OCI-LY7 (cell line): ENCODE results near the gene PTCH2. TPM values are rescaled to one million over a fixed set of nuclear protein-coding genes. Genes with fewer than 3 reads are reported as not detected.

Experiments
- BruUV-seq: library from RNA; stranded (reverse); fragments of 400-500 nt; replicated peaks from 2 replicates; lab custom pipeline; 2021; lab: Mats Ljungman, UMichigan
- CTCF ChIA-PET: fragments of 300-600 bp; sonication (Branson Sonifier 250); formaldehyde crosslinking; loops from one replicate; lab custom pipeline; 2022; ENCODE audit warnings: antibody characterized with exemption; ENCODE audit not compliant: unreplicated experiment; lab: Charles Lee
- POLR2A ChIA-PET: fragments of 300-600 bp; sonication (Branson Sonifier 250); formaldehyde crosslinking; loops from one replicate; lab custom pipeline; 2022; ENCODE audit warnings: antibody characterized with exemption; lab: Charles Lee
- DNase-seq: peaks from one replicate; pipeline ENCODE4 v3.0.0-alpha.2; 2015; ENCODE audit warnings: low spot score
- H2AFZ ChIP-seq: fragments of 200-600 bp; sonication (generic), shearing (Covaris generic); 2 replicates; pipeline ENCODE4 v1.6.1; 2014; ENCODE audit warnings: mild to moderate bottlenecking, antibody characterized with exemption, low read length, moderate library complexity
- H3K27ac ChIP-seq: fragments of 200-600 bp; sonication (generic); 2 replicates; pipeline ENCODE4 v1.5.1; 2014; ENCODE audit warnings: mixed run types, low read depth, mild to moderate bottlenecking, moderate library complexity, low read length, inconsistent platforms; ENCODE audit not compliant: poor library complexity, severe bottlenecking
- H3K36me3 ChIP-seq: fragments of 200-600 bp; sonication (generic); 2 replicates; pipeline ENCODE4 v1.6.1; 2014; ENCODE audit warnings: mild to moderate bottlenecking, antibody characterized with exemption, low read length, moderate library complexity, mixed read lengths; ENCODE audit not compliant: insufficient read depth
- H3K4me1 ChIP-seq: fragments of 200-600 bp; sonication (generic); 2 replicates; pipeline ENCODE4 v1.5.1; 2014; ENCODE audit warnings: mild to moderate bottlenecking, low read length; ENCODE audit not compliant: insufficient read depth, poor library complexity, severe bottlenecking
- H3K4me2 ChIP-seq: fragments of 200-600 bp; sonication (generic); 2 replicates; pipeline ENCODE4 v1.6.1; 2014; ENCODE audit warnings: mild to moderate bottlenecking, low read length
- H3K4me3 ChIP-seq: fragments of 200-600 bp; sonication (generic); 2 replicates; pipeline ENCODE4 v1.5.1; 2014; ENCODE audit warnings: mild to moderate bottlenecking, low read depth, low read length; ENCODE audit not compliant: poor library complexity, severe bottlenecking
- H3K79me2 ChIP-seq: fragments of 200-600 bp; sonication (generic); 2 replicates; pipeline ENCODE4 v1.6.1; 2016; ENCODE audit warnings: low read depth, mild to moderate bottlenecking, low read length, moderate library complexity, mixed read lengths; ENCODE audit not compliant: insufficient read depth
- H3K9me2 ChIP-seq: fragments of 200-600 bp; sonication (generic); 2 replicates; pipeline ENCODE4 v1.6.1; 2016; ENCODE audit warnings: mild to moderate bottlenecking, low read length, mixed read lengths; ENCODE audit not compliant: insufficient read depth
- H3K9me3 ChIP-seq: fragments of 200-600 bp; sonication (generic); 2 replicates; pipeline ENCODE4 v1.6.1; 2014; ENCODE audit warnings: mild to moderate bottlenecking, mixed run types, low read length, mixed read lengths
- H4K20me1 ChIP-seq: fragments of 200-600 bp; sonication (generic); 2 replicates; pipeline ENCODE4 v1.6.1; 2014; ENCODE audit warnings: mild to moderate bottlenecking, antibody characterized with exemption, low read length, moderate library complexity, mixed read lengths; ENCODE audit not compliant: insufficient read depth
- CTCF ChIP-seq: fragments of 200-600 bp; sonication (generic); conservative IDR thresholded peaks from 2 replicates; pipeline ENCODE4 v1.5.1; 2014; ENCODE audit warnings: mild to moderate bottlenecking, antibody characterized with exemption, low read length, moderate library complexity, mixed read lengths
- EZH2phosphoT487 ChIP-seq: fragments of 200-600 bp; sonication (generic); IDR thresholded peaks from 2 replicates; pipeline ENCODE4 v1.6.1; 2018; ENCODE audit warnings: low read depth, borderline replicate concordance, mild to moderate bottlenecking, mixed run types, antibody characterized with exemption, low read length, moderate library complexity, mixed read lengths
- intact Hi-C: fragments of 100-400 bp; cut with micrococcal nuclease; formaldehyde crosslinking; loops from one replicate; pipeline ENCODE4 v1.10.0; 2022; ENCODE audit not compliant: unreplicated experiment
- total RNA-seq, 2 experiments: library from RNA; depleted of rRNA in 1 of 2; stranded (reverse); fragments of >200 nt in 1 of 2; shearing (Covaris generic) in 1 of 2; gene quantifications; 2 replicates each; pipeline ENCODE4 v1.2.3, GENCODE V29; 2014 to 2022

The PTCH2 gene
- total RNA-seq, 2 experiments from 2014 or later = 0.60 to 1.0 TPM

DNA sequence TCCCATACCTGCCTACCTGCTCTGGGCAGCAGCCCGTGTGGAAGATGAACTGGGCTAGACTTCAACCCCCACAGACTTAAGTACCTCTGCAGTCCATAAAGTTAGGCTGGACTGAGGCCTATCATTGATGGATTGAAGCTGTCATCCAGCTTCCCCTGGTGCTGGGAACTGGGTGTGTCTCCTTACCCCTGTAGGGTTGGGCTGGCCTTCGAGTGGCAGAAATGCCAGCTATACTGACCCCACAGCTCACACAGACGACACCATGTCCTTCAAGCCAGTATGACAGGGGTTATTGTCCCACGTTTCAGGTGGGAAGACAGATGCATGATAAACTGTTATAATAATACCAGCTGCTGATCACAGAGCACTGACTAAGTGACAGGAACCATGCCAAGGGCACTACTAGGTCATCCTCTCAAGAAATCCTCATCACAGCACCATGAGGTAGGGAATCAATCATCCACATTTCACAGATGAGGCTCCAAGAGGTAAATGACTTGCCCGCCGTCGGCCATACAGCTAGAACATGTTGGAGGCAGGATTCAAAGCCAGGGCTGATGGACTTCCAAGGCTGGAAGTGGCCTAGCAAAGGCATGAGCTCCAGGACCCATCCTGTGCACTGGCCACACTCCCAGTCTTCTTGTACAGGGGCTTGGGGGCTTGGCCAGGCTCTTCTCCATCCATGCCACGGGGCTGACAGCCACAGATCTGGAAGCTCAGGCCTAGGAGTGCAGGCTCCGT is 54.8 kb downstream of the PTCH2 start, which contains the start of gene BEST4:
BEST4 (minus strand) TSS at position 51 of the 741 bp plus-strand sequence. CDS start 465 bp downstream, outside the sequence.
- no peak for DNase-seq
- peaks cover 31% of the 10 kb centered on the region for H3K4me1 ChIP-seq
- no peaks in the 10 kb centered on the region for H3K9me2 ChIP-seq
- TF ChIP-seq EZH2phosphoT487 (no peak), CTCF (no peak)
- no peak within 1 kb of the TSS for H3K4me3 ChIP-seq
- H3K9me3 ChIP-seq = no peaks in the 10 kb centered on the region
- no TSS peak for BruUV-seq
- H3K4me2 ChIP-seq = no peak within 1 kb of the TSS
- H3K27ac ChIP-seq = no peak within 1 kb of the TSS
- POLR2A ChIA-PET = interaction anchor here (0.6 to 1.8 kb wide), 4 partner anchors 13 to 1746 kb away, joined by 3 to 5 read pairs (median 3); partner anchors contain the start of gene RPS8
- H2AFZ ChIP-seq = no peak within 1 kb of the TSS
- no peaks in the 10 kb centered on the region for H4K20me1 ChIP-seq
- no peaks in the 10 kb centered on the region for H3K79me2 ChIP-seq
- intact Hi-C loops = no loop called here
- CTCF ChIA-PET = interaction anchor here (1.1 kb wide), 1 partner anchor 13 kb away, joined by 3 read pairs; the partner anchor contains the start of gene RPS8
- no peaks in the 10 kb centered on the region for H3K36me3 ChIP-seq

DNA sequence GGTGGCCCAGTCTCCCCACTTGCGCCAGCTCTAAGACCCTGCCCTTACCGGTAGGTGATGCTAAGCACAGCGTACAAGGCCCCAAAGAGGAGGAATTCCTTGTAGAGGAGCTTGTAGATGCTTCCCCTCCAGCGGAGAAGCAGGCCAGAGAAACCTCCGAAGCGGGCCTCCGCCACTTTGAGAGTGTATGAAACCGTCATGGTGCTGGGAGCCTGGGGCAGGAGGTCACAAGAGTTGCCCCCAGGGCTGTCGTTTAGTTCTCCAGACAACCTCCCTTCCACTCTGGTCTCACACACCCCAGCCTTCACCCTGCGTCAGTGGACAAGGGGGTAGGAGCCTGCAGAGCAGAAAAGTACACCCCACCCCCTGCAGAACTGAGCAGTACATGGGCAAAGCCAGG is 55.5 kb downstream of the PTCH2 start:
- POLR2A ChIA-PET = interaction anchor here (0.5 to 4.4 kb wide), 4 partner anchors 16 to 201 kb away, joined by 3 to 20 read pairs (median 4); partner anchors contain the start of gene RNU5D-1
- H2AFZ ChIP-seq = no peak overlapping the region
- intact Hi-C loops = no loop called here

More for the DNA sequence above, 55.5 kb downstream of the PTCH2 start:
- Histone ChIP-seq H3K4me3 (no peak overlapping the region), H3K9me2 (no peaks in the 10 kb centered on the region), H3K27ac (no peak overlapping the region), H4K20me1 (no peaks in the 10 kb centered on the region), H3K79me2 (no peaks in the 10 kb centered on the region), H3K4me2 (no peak overlapping the region), H3K36me3 (0 out of 2 replicates have a peak, but pooled peaks cover 3% of the 10 kb centered on the region), H3K4me1 (peaks cover 35% of the 10 kb centered on the region), H3K9me3 (no peaks in the 10 kb centered on the region)
- no TSS peak for BruUV-seq
- CTCF ChIA-PET = interaction anchor here (1.1 kb wide), 1 partner anchor 12 kb away, joined by 3 read pairs; the partner anchor contains the start of gene RPS8
- no peak for DNase-seq
- TF ChIP-seq EZH2phosphoT487 (no peak), CTCF (no peak)
